Neuron (in vitro differentiated cells): Measurements from ENCODE around the gene GSK3B.

Experiments
- H2AFZ ChIP-seq: one replicate; pipeline ENCODE4 v1.6.1; 2013; ENCODE audit warnings: low read depth, mild to moderate bottlenecking, inconsistent platforms, low read length, moderate library complexity
- H3K27me3 ChIP-seq: one replicate; pipeline ENCODE4 v1.6.1; 2013; ENCODE audit warnings: low read length; ENCODE audit not compliant: insufficient read depth
- H3K36me3 ChIP-seq: one replicate; pipeline ENCODE4 v1.6.1; 2013; ENCODE audit warnings: low read length; ENCODE audit not compliant: insufficient read depth
- H3K4me1 ChIP-seq: one replicate; pipeline ENCODE4 v1.6.1; 2013; ENCODE audit warnings: low read length; ENCODE audit not compliant: insufficient read depth
- H3K4me3 ChIP-seq: 2 replicates; pipeline ENCODE4 v1.5.1; 2013; ENCODE audit warnings: mild to moderate bottlenecking, low read length, moderate library complexity
- H3K9me3 ChIP-seq: one replicate; pipeline ENCODE4 v1.6.1; 2013; ENCODE audit warnings: low read length

Gene GSK3B

GRCh38 chr3:119774444-119774843 lies 319.8 kb downstream of the GSK3B start:
- Histone ChIP-seq H3K27me3 (no peaks in the 10 kb centered on the region), H3K9me3 (no peaks in the 10 kb centered on the region), H3K4me3 (no peak overlapping the region), H3K4me1 (no peaks in the 10 kb centered on the region), H2AFZ (no peak overlapping the region), H3K36me3 (no peaks in the 10 kb centered on the region)
